Thyroid gland (tissue), 4 donors: ENCODE results near the gene KERA. TPM values are rescaled to one million over a fixed set of nuclear protein-coding genes. Genes with fewer than 3 reads are reported as not detected.

Experiments used
- DNase-seq, 2 donors: peaks; one replicate each; pipeline ENCODE4 v3.0.0-alpha.2; 2019
- H3K27ac ChIP-seq, 3 donors: fragments of 200-600 bp; sonication (generic); 1 replicate in 2 of 3; 2 replicates in 1 of 3; pipeline ENCODE4 v1.5.1; 2016 to 2019; ENCODE audit warnings: mild to moderate bottlenecking in 1 of 3, moderate library complexity in 1 of 3
- H3K27me3 ChIP-seq: fragments of 200-600 bp; sonication (generic); one replicate; pipeline ENCODE4 v1.5.1; 2019
- H3K36me3 ChIP-seq, 2 donors: fragments of 200-600 bp; sonication (generic); one replicate each; pipeline ENCODE4 v1.5.1; 2016 to 2019
- H3K4me1 ChIP-seq, 2 donors: fragments of 200-600 bp; sonication (generic); one replicate each; pipeline ENCODE4 v1.5.1; 2017 to 2019
- H3K4me3 ChIP-seq, 3 donors: fragments of 200-600 bp; sonication (generic); replicated peaks in 1 of 3; 1 replicate in 2 of 3; 2 replicates in 1 of 3; pipeline ENCODE4 v1.5.1; 2016; ENCODE audit warnings: mild to moderate bottlenecking in 1 of 3
- H3K9me3 ChIP-seq: fragments of 200-600 bp; sonication (generic); one replicate; pipeline ENCODE4 v1.5.1; 2017
- CTCF ChIP-seq, 6 experiments: fragments of 200-600 bp in 3 of 6; fragments of 450-650 bp in 3 of 6; sonication (generic) in 3 of 6; IDR thresholded peaks; one replicate each; pipeline ENCODE4 v1.5.1; 2016 to 2019; ENCODE audit warnings: antibody characterized with exemption in 6 of 6, mild to moderate bottlenecking in 2 of 6, inconsistent platforms in 1 of 6, moderate library complexity in 1 of 6
- POLR2A ChIP-seq, 2 donors: fragments of 450-650 bp; IDR thresholded peaks; one replicate each; pipeline ENCODE4 v1.6.1; 2017; ENCODE audit warnings: antibody characterized with exemption in 2 of 2, mild to moderate bottlenecking in 2 of 2, moderate library complexity in 1 of 2
- WGBS, 2 donors: methylation state at CpG; one replicate each; pipeline ENCODE4 v1.1.5; 2017; 5-methylcytosine and 5-hydroxymethylcytosine counted together
- intact Hi-C: fragments of 100-400 bp; cut with DNase I; formaldehyde crosslinking; loops from one replicate; pipeline ENCODE4 v1.15.1; 2023
- total RNA-seq, 4 donors: library from RNA; depleted of rRNA; stranded (reverse); fragments of >200 nt; gene quantifications; one replicate each; pipeline ENCODE4 v1.2.3, GENCODE V29; 2016

The KERA gene
- total RNA-seq, 4 donors from 2014 or later, result not detected

- TF ChIP-seq POLR2A (IDR thresholded peaks at IDR 0.05) (no peak), CTCF (IDR thresholded peaks at IDR 0.05) (no peak)
- Histone ChIP-seq H3K27ac (no peak overlapping the region), H3K36me3 (no peaks in the 10 kb centered on the region), H3K27me3 (no peaks in the 10 kb centered on the region), H3K4me3 (no peak overlapping the region), H3K9me3 (no peaks in the 10 kb centered on the region), H3K4me1 (no peaks in the 10 kb centered on the region)
- intact Hi-C loops, result no loop called here
- no peak for DNase-seq
Observed at GRCh38 chr12:91103101-91103500, 45.3 kb upstream of the KERA start.

- intact Hi-C loops, result no loop called here
Observed at GRCh38 chr12:91100906-91101305, 43.1 kb upstream of the KERA start.

GRCh38 chr12:91099836-91100235, 42.0 kb upstream of the KERA start:
- Histone ChIP-seq H3K36me3 (no peaks in the 10 kb centered on the region), H3K27ac (no peak overlapping the region), H3K9me3 (no peaks in the 10 kb centered on the region), H3K27me3 (no peaks in the 10 kb centered on the region), H3K4me1 (no peaks in the 10 kb centered on the region), H3K4me3 (no peak overlapping the region)
- intact Hi-C loops, result no loop called here
- WGBS, 2 donors, result 74 to 83% methylated on average over 2 of the region's 2 CpGs
- TF ChIP-seq CTCF (IDR thresholded peaks at IDR 0.05) (no peak), POLR2A (IDR thresholded peaks at IDR 0.05) (no peak)
- DNase-seq, result no peak

More at GRCh38 chr12:91100906-91101305, 43.1 kb upstream of the KERA start:
- no peak for TF ChIP-seq CTCF (IDR thresholded peaks at IDR 0.05)
- no peak for TF ChIP-seq POLR2A (IDR thresholded peaks at IDR 0.05)
- Histone ChIP-seq H3K27ac (no peak overlapping the region), H3K9me3 (no peaks in the 10 kb centered on the region), H3K27me3 (no peaks in the 10 kb centered on the region), H3K4me3 (no peak overlapping the region), H3K36me3 (no peaks in the 10 kb centered on the region), H3K4me1 (no peaks in the 10 kb centered on the region)
- DNase-seq, result no peak
- 41 to 55% methylated on average over 2 of the region's 2 CpGs for WGBS, 2 donors

- DNase-seq, result no peak
- no peak overlapping the region for H3K27ac ChIP-seq
- no peaks in the 10 kb centered on the region for H3K27me3 ChIP-seq
- 48 to 49% methylated on average over 2 of the region's 2 CpGs for WGBS, 2 donors
- H3K4me1 ChIP-seq, result no peaks in the 10 kb centered on the region
- no peaks in the 10 kb centered on the region for H3K9me3 ChIP-seq
- no peak for TF ChIP-seq POLR2A (IDR thresholded peaks at IDR 0.05)
- no peaks in the 10 kb centered on the region for H3K36me3 ChIP-seq
- intact Hi-C loops, result no loop called here
- no peak overlapping the region for H3K4me3 ChIP-seq
Observed at GRCh38 chr12:91099341-91099740, 41.5 kb upstream of the KERA start.

GRCh38 chr12:91098941-91099340, 41.1 kb upstream of the KERA start:
- no peaks in the 10 kb centered on the region for H3K4me1 ChIP-seq
- DNase-seq, result no peak
- no peaks in the 10 kb centered on the region for H3K36me3 ChIP-seq
- no peaks in the 10 kb centered on the region for H3K9me3 ChIP-seq
- no peaks in the 10 kb centered on the region for H3K27me3 ChIP-seq
- WGBS, 2 donors, result 52 to 57% methylated on average over 3 of the region's 3 CpGs
- no peak for TF ChIP-seq CTCF (IDR thresholded peaks at IDR 0.05)
- TF ChIP-seq POLR2A (IDR thresholded peaks at IDR 0.05), result no peak
- no peak overlapping the region for H3K27ac ChIP-seq
- H3K4me3 ChIP-seq, result no peak overlapping the region
- intact Hi-C loops, result no loop called here

GRCh38 chr12:91098461-91098860, 40.6 kb upstream of the KERA start:
- H3K36me3 ChIP-seq, result no peaks in the 10 kb centered on the region
- TF ChIP-seq POLR2A (IDR thresholded peaks at IDR 0.05) (no peak), CTCF (IDR thresholded peaks at IDR 0.05) (no peak)
- H3K4me3 ChIP-seq, result no peak overlapping the region
- H3K9me3 ChIP-seq, result no peaks in the 10 kb centered on the region
- H3K27me3 ChIP-seq, result no peaks in the 10 kb centered on the region
- intact Hi-C loops, result no loop called here
- DNase-seq, result no peak
- H3K27ac ChIP-seq, result no peak overlapping the region
- no peaks in the 10 kb centered on the region for H3K4me1 ChIP-seq
